ENCODE data around the gene FAH. TPM values are rescaled to one million over a fixed set of nuclear protein-coding genes. Genes with fewer than 3 reads are reported as not detected.

FAH gene
- total RNA-seq, 2 experiments from 2014 or later, result 32.0 to 34.6 TPM

- DNase-seq (no peak), ATAC-seq (ENCODE audit: low read depth) (no peak)
- Mint-ChIP-seq H3K27ac (no peak overlapping the region), H3K36me3 (no peaks in the 10 kb centered on the region), H3K4me1 (no peaks in the 10 kb centered on the region), H3K27me3 (peaks cover 23% of the 10 kb centered on the region), H3K4me3 (no peak overlapping the region), H3K9me3 (no peaks in the 10 kb centered on the region)
- POLR2A ChIA-PET, result no interaction called here
These were observed 48.6 kb downstream of the FAH start for GRCh38 chr15:80201256-80202015.

GRCh38 chr15:80202016-80202315 is 49.2 kb downstream of the FAH start:
- Mint-ChIP-seq H3K9me3 (no peaks in the 10 kb centered on the region), H3K4me1 (no peaks in the 10 kb centered on the region), H3K36me3 (no peaks in the 10 kb centered on the region), H3K27ac (no peak overlapping the region), H3K27me3 (peaks cover 28% of the 10 kb centered on the region), H3K4me3 (no peak overlapping the region)
- POLR2A ChIA-PET, result no interaction called here
- no peak for ATAC-seq (ENCODE audit: low read depth)
- DNase-seq, result no peak

GRCh38 chr15:80202641-80203360 is 50.0 kb downstream of the FAH start:
- POLR2A ChIA-PET, result no interaction called here
- H3K4me3 Mint-ChIP-seq, result no peak overlapping the region
- no peak for ATAC-seq (ENCODE audit: low read depth)
- DNase-seq, result no peak
- peaks cover 31% of the 10 kb centered on the region for H3K27me3 Mint-ChIP-seq
- H3K36me3 Mint-ChIP-seq, result no peaks in the 10 kb centered on the region
- H3K9me3 Mint-ChIP-seq, result no peaks in the 10 kb centered on the region
- no peaks in the 10 kb centered on the region for H3K4me1 Mint-ChIP-seq
- H3K27ac Mint-ChIP-seq, result no peak overlapping the region

GRCh38 chr15:80203361-80203885 is 50.6 kb downstream of the FAH start:
- Mint-ChIP-seq H3K4me1 (no peaks in the 10 kb centered on the region), H3K4me3 (no peak overlapping the region), H3K27me3 (peaks cover 32% of the 10 kb centered on the region), H3K27ac (no peak overlapping the region), H3K36me3 (no peaks in the 10 kb centered on the region), H3K9me3 (no peaks in the 10 kb centered on the region)
- POLR2A ChIA-PET, result no interaction called here
- no peak for DNase-seq
- ATAC-seq (ENCODE audit: low read depth), result no peak

- Mint-ChIP-seq H3K27ac (no peak overlapping the region), H3K9me3 (no peaks in the 10 kb centered on the region), H3K4me3 (no peak overlapping the region), H3K36me3 (no peaks in the 10 kb centered on the region), H3K4me1 (no peaks in the 10 kb centered on the region), H3K27me3 (peaks cover 29% of the 10 kb centered on the region)
- POLR2A ChIA-PET, result no interaction called here
- DNase-seq, result no peak
- ATAC-seq (ENCODE audit: low read depth), result no peak
These were observed 51.4 kb downstream of the FAH start for GRCh38 chr15:80204231-80204630.

- peaks cover 33% of the 10 kb centered on the region for H3K27me3 Mint-ChIP-seq
These were observed 55.1 kb downstream of the FAH start for GRCh38 chr15:80207887-80208286.

GRCh38 chr15:80208758-80209734 is 56.2 kb downstream of the FAH start:
- no peak overlapping the region for H3K27ac Mint-ChIP-seq
- ATAC-seq (ENCODE audit: low read depth) (no peak), DNase-seq (no peak)
- no peaks in the 10 kb centered on the region for H3K4me1 Mint-ChIP-seq
- peaks cover 35% of the 10 kb centered on the region for H3K27me3 Mint-ChIP-seq
- no peaks in the 10 kb centered on the region for H3K36me3 Mint-ChIP-seq
- POLR2A ChIA-PET, result no interaction called here
- no peak overlapping the region for H3K4me3 Mint-ChIP-seq
- no peaks in the 10 kb centered on the region for H3K9me3 Mint-ChIP-seq

More at GRCh38 chr15:80207887-80208286, 55.1 kb downstream of the FAH start:
- Mint-ChIP-seq H3K4me1 (no peaks in the 10 kb centered on the region), H3K9me3 (no peaks in the 10 kb centered on the region), H3K27ac (no peak overlapping the region), H3K4me3 (no peak overlapping the region), H3K36me3 (no peaks in the 10 kb centered on the region)
- ATAC-seq (ENCODE audit: low read depth) (no peak), DNase-seq (no peak)
- POLR2A ChIA-PET, result no interaction called here

GRCh38 chr15:80210611-80211573 is 58.1 kb downstream of the FAH start:
- DNase-seq (no peak), ATAC-seq (ENCODE audit: low read depth) (no peak)
- Mint-ChIP-seq H3K4me1 (no peaks in the 10 kb centered on the region), H3K36me3 (no peaks in the 10 kb centered on the region), H3K27me3 (peaks cover 29% of the 10 kb centered on the region), H3K27ac (no peak overlapping the region), H3K4me3 (no peak overlapping the region), H3K9me3 (no peaks in the 10 kb centered on the region)
- POLR2A ChIA-PET, result no interaction called here

GRCh38 chr15:80211976-80212375 is 59.2 kb downstream of the FAH start:
- ATAC-seq (ENCODE audit: low read depth) (no peak), DNase-seq (no peak)
- Mint-ChIP-seq H3K27me3 (peaks cover 23% of the 10 kb centered on the region), H3K36me3 (no peaks in the 10 kb centered on the region), H3K27ac (no peak overlapping the region), H3K4me3 (no peak overlapping the region), H3K4me1 (no peaks in the 10 kb centered on the region), H3K9me3 (no peaks in the 10 kb centered on the region)
- POLR2A ChIA-PET, result no interaction called here

GRCh38 chr15:80214910-80215309 is 62.1 kb downstream of the FAH start:
- Mint-ChIP-seq H3K4me3 (no peak overlapping the region), H3K4me1 (no peaks in the 10 kb centered on the region), H3K36me3 (no peaks in the 10 kb centered on the region), H3K27me3 (peaks cover 18% of the 10 kb centered on the region), H3K9me3 (no peaks in the 10 kb centered on the region), H3K27ac (no peak overlapping the region)
- ATAC-seq (ENCODE audit: low read depth), result no peak
- DNase-seq, result no peak
- POLR2A ChIA-PET, result no interaction called here

- POLR2A ChIA-PET, result no interaction called here
- DNase-seq (no peak), ATAC-seq (ENCODE audit: low read depth) (no peak)
- Mint-ChIP-seq H3K36me3 (no peaks in the 10 kb centered on the region), H3K27ac (no peak overlapping the region), H3K27me3 (peaks cover 26% of the 10 kb centered on the region), H3K4me3 (no peak overlapping the region), H3K4me1 (no peaks in the 10 kb centered on the region), H3K9me3 (no peaks in the 10 kb centered on the region)
These were observed 63.3 kb downstream of the FAH start for GRCh38 chr15:80216141-80216540.

- POLR2A ChIA-PET, result no interaction called here
These were observed 64.1 kb downstream of the FAH start for GRCh38 chr15:80216911-80217310.

More at GRCh38 chr15:80216911-80217310, 64.1 kb downstream of the FAH start:
- H3K4me3 Mint-ChIP-seq, result no peak overlapping the region
- ATAC-seq (ENCODE audit: low read depth), result no peak
- no peaks in the 10 kb centered on the region for H3K36me3 Mint-ChIP-seq
- H3K27me3 Mint-ChIP-seq, result peaks cover 23% of the 10 kb centered on the region
- no peak for DNase-seq
- H3K27ac Mint-ChIP-seq, result no peak overlapping the region
- H3K9me3 Mint-ChIP-seq, result no peaks in the 10 kb centered on the region
- H3K4me1 Mint-ChIP-seq, result no peaks in the 10 kb centered on the region
